GM18861 (cell line): ENCODE results near the gene TRAPPC2B.
A peak's percentile ranks its signal among the peaks of the same experiment; 100 is the strongest.

Experiments
- ATAC-seq: cut with Tn5 transposase; IDR thresholded peaks from one replicate; pipeline ENCODE4 v1.9.1; 2021; ENCODE audit not compliant: unreplicated experiment

The TRAPPC2B gene

GRCh38 chr19:57362997-57363687, at the start of gene TRAPPC2B, which contains the start of gene ZNF547:
Gene TRAPPC2B (plus strand): TSS chr19:57363551. CDS start chr19:57364834, 1,283 bp downstream.
Gene ZNF547 (plus strand): TSS chr19:57363551. CDS start chr19:57368556, 5,005 bp downstream.
- peak; percentile 93 for ATAC-seq

GRCh38 chr19:57314146-57314545, 49.2 kb upstream of the TRAPPC2B start:
- no peak for ATAC-seq

GRCh38 chr19:57317503-57317902, 45.8 kb upstream of the TRAPPC2B start:
- no peak for ATAC-seq

- ATAC-seq: no peak
Measured at GRCh38 chr19:57319869-57320179, 43.5 kb upstream of the TRAPPC2B start.

GRCh38 chr19:57320180-57321084, 42.9 kb upstream of the TRAPPC2B start, which contains the start of gene ZNF543:
Gene ZNF543 (plus strand): TSS chr19:57320472. CDS start chr19:57320854, 382 bp downstream.
- ATAC-seq: peak; percentile 91

- ATAC-seq: no peak
Measured at GRCh38 chr19:57321116-57321515, 42.2 kb upstream of the TRAPPC2B start.

- ATAC-seq: no peak
Measured at GRCh38 chr19:57321751-57322150, 41.6 kb upstream of the TRAPPC2B start.

- no peak for ATAC-seq
Measured at GRCh38 chr19:57324992-57325391, 38.4 kb upstream of the TRAPPC2B start.

- no peak for ATAC-seq
Measured at GRCh38 chr19:57327993-57328392, 35.4 kb upstream of the TRAPPC2B start.

GRCh38 chr19:57334191-57334590, 29.2 kb upstream of the TRAPPC2B start:
- no peak for ATAC-seq

GRCh38 chr19:57338877-57339276, 24.5 kb upstream of the TRAPPC2B start:
- no peak for ATAC-seq

GRCh38 chr19:57342582-57342981, 20.8 kb upstream of the TRAPPC2B start:
- ATAC-seq: no peak

- no peak for ATAC-seq
Measured at GRCh38 chr19:57348136-57348535, 15.2 kb upstream of the TRAPPC2B start.

GRCh38 chr19:57350877-57351805, 12.2 kb upstream of the TRAPPC2B start, which contains the start of gene ZNF304:
Gene ZNF304 (plus strand): TSS chr19:57351271. CDS start chr19:57351665, 394 bp downstream.
- peak; percentile 93 for ATAC-seq

- ATAC-seq: no peak
Measured at GRCh38 chr19:57351867-57352266, 11.5 kb upstream of the TRAPPC2B start.

GRCh38 chr19:57355916-57356315, 7.4 kb upstream of the TRAPPC2B start:
- ATAC-seq: no peak

- ATAC-seq: no peak
Measured at GRCh38 chr19:57357406-57357805, 5.9 kb upstream of the TRAPPC2B start.

- no peak for ATAC-seq
Measured at GRCh38 chr19:57359300-57359699, 4.1 kb upstream of the TRAPPC2B start.

GRCh38 chr19:57362419-57362818, 932 bp upstream of the TRAPPC2B start:
- no peak for ATAC-seq

GRCh38 chr19:57363688-57364181, 384 bp downstream of the TRAPPC2B start:
- ATAC-seq: no peak

- ATAC-seq: no peak
Measured at GRCh38 chr19:57366776-57367175, 3.4 kb downstream of the TRAPPC2B start.
